ENCODE results near the gene TBCC.
"Not testable (repeated sequence)": the region's sequence is repeated elsewhere in the genome, so short reads cannot be mapped to it uniquely, and the experiment has no call there.

Gene TBCC

DNA sequence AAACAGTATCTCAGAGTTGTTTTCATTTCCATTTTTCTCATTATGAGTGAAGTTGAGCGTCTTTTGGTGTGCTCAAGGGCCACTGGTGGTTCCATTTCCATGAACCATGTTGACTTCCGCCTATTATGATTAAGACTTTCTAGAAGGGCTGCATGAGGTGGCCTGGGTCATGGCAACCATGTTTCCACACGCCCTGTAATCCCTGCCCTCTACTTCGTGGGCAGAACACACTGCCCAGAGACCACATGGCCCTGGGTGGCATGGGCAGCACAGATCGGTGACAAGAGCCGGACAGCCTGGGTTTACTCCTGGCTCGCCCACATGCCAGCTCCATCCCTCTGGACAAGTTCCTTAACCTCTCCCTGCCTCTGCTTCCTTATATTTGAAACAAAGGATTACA is 38.3 kb downstream of the TBCC start:
- TF ChIP-seq, protein P1, sequence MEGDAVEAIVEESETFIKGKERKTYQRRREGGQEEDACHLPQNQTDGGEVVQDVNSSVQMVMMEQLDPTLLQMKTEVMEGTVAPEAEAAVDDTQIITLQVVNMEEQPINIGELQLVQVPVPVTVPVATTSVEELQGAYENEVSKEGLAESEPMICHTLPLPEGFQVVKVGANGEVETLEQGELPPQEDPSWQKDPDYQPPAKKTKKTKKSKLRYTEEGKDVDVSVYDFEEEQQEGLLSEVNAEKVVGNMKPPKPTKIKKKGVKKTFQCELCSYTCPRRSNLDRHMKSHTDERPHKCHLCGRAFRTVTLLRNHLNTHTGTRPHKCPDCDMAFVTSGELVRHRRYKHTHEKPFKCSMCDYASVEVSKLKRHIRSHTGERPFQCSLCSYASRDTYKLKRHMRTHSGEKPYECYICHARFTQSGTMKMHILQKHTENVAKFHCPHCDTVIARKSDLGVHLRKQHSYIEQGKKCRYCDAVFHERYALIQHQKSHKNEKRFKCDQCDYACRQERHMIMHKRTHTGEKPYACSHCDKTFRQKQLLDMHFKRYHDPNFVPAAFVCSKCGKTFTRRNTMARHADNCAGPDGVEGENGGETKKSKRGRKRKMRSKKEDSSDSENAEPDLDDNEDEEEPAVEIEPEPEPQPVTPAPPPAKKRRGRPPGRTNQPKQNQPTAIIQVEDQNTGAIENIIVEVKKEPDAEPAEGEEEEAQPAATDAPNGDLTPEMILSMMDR (IDR thresholded peaks at IDR 0.05; ENCODE audit: low read depth, low read length, missing control alignments): no peak
- no peak for DNase-seq (ENCODE audit: low read depth)
- no peak overlapping the region for H3K4me3 ChIP-seq (ENCODE audit: low read depth, low read length)

DNA sequence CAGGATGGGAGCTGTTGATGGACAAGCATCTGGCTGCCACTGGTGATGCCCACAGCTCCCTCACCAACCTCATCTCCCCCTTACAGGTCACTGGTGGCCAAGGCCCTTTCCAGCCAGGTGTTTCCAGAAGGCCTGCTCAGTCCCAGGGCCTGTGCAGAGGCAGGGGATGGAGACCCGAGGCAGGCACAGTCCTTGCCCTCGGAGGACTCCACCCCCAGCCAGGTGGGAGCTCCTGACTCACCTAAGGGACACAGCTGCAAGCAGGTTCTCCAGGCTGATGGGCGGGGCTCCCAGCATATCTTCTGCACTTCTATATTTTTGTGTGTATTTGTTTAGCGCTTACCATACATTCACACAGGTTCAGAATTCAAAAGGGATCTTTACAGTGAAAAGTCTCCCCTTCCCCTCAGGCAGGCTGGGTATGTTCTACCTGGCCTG is 40.9 kb downstream of the TBCC start:
- H3K4me3 ChIP-seq (ENCODE audit: low read depth, low read length): no peak overlapping the region
- TF ChIP-seq, protein P1 (IDR thresholded peaks at IDR 0.05; ENCODE audit: low read depth, low read length, missing control alignments): no peak
- no peak for DNase-seq (ENCODE audit: low read depth)

DNA sequence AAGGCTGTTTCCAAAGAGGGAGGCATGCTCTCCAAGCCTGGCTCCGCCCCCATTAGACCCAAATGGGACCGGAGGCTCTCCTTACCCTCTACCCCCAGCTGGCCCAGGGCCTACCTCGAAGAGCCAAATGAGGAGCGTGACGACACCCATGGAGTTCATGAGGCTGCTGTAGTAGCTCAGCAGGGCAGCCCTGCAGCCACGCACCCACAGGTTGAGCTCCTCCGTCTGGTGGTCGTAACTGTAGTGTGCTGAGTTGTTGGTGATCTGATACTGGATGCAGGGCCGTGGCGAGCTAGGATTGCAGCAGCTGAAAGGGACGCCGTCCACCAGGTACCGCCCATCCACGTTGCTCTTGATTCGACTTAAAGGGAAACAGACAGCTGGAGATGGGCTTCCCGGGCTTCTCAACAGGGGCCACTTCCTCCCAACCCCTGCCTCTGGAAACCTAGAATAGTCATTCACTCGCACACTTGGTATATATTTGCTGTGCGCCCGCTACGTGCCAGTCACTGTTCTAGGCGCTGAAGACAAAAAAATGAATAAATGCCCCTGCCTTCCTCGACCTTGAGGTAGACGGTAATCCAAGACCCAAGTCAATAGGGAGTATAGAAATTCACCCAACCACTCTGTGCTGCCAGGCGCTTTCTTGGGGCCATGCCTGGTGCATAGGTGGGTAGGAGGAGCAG is 41.5 kb downstream of the TBCC start:
- TF ChIP-seq, protein P1 (IDR thresholded peaks at IDR 0.05; ENCODE audit: low read depth, low read length, missing control alignments): no peak
- DNase-seq (ENCODE audit: low read depth): no peak
- no peak overlapping the region for H3K4me3 ChIP-seq (ENCODE audit: low read depth, low read length)

DNA sequence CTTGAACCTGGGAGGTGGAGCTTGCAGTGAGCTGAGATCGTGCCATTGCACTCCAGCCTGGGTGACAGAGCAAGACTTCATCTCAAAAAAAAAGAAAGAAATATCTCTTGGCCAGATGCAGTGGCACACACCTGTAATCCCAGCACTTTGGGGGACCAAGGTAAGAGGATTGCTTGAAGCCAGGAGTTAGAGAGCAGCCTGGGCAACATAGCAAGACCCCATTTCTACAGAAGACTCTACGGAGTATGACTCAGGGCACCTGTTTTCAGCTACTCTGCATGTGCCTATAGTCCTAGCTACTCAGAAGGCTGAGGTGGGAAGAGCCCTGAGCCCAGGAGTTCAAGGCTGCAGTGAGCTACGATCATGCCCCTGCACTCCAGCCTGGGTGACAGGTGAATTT is 43.1 kb downstream of the TBCC start:
- DNase-seq (ENCODE audit: low read depth): not testable (repeated sequence)

DNA sequence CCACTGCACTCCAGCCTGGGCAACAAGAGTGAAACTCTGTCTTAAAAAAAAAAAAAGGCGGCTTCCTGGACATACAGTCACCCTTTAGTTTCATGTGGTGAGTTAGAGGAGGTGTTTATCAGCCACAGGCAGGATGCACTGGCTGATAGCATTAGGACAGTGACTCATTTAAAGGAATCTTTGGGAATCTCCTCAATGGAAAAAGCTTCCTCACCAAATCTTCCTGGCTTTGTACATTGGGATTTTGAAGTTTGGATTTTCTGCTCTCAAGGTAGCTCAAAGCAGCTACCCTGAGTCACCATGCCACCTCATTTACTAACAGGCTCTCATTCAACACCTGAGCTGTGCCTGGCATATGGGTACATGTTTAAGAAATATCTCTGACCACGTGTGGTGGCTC is 43.7 kb downstream of the TBCC start:
- no peak overlapping the region for H3K4me3 ChIP-seq (ENCODE audit: low read depth, low read length)
- no peak for DNase-seq (ENCODE audit: low read depth)
- TF ChIP-seq, protein P1 (IDR thresholded peaks at IDR 0.05; ENCODE audit: low read depth, low read length, missing control alignments): no peak

More for the DNA sequence above, 43.1 kb downstream of the TBCC start:
- not testable (repeated sequence) for H3K4me3 ChIP-seq (ENCODE audit: low read depth, low read length)

DNA sequence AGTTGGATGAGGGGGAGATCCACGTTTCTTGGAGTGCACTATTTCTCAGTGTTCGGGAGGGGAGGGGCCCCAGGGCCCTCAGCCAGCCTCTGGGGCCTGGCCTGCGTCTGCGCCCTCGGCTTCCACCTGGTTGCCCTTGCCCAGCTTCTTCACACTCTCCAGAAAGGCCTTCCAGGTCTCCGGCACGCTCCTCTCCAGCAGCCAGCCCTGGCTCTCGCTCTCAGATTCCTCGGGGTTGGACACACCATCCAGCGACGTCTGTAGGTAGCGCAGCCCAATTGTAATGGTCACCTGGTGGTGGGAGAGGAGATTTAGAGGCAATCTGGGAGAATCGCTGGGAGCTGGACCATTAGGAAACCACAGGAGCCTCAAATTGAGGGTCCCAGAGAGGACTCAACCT is 47.7 kb downstream of the TBCC start:
- H3K4me3 ChIP-seq (ENCODE audit: low read depth, low read length): no peak overlapping the region
- no peak for DNase-seq (ENCODE audit: low read depth)
- TF ChIP-seq, protein P1 (IDR thresholded peaks at IDR 0.05; ENCODE audit: low read depth, low read length, missing control alignments): no peak

DNA sequence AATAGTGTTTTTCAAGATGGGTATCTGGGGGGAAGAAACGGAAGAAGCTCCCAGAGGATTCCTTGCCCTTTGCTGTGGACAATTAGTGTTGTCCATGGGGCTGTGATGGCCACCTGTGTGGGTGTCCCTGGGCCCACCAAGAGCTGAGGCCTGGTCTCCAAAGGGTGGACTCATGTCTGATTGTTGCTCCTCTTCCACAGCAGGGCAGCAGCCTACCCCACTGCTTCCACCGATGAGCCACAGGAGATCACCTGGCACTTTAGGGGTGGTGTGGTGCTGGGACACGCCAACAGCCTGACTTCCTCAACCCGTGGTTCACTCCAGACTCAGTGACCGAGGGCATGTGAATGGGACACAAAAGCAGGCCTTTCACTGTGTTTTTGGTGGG is 48.6 kb downstream of the TBCC start:
- no peak overlapping the region for H3K4me3 ChIP-seq (ENCODE audit: low read depth, low read length)
- DNase-seq (ENCODE audit: low read depth): no peak
- TF ChIP-seq, protein P1 (IDR thresholded peaks at IDR 0.05; ENCODE audit: low read depth, low read length, missing control alignments): no peak

Measured in GM12864 (cell line).